GM18861 (cell line): ENCODE data around the gene RAET1L.
"Not testable (repeated sequence)": the region's sequence is repeated elsewhere in the genome, so short reads cannot be mapped to it uniquely, and the experiment has no call there.

Experiments used
- ATAC-seq: cut with Tn5 transposase; IDR thresholded peaks from one replicate; pipeline ENCODE4 v1.9.1; 2021; ENCODE audit not compliant: unreplicated experiment

The RAET1L gene

GRCh38 chr6:149995235-149995750, 30.0 kb downstream of the RAET1L start:
- no peak for ATAC-seq

GRCh38 chr6:149991838-149992237, 33.5 kb downstream of the RAET1L start:
- no peak for ATAC-seq

- ATAC-seq = not testable (repeated sequence)
Measured at GRCh38 chr6:149991472-149991795, 33.9 kb downstream of the RAET1L start.

- ATAC-seq = no peak
Measured at GRCh38 chr6:149990661-149991471, 34.5 kb downstream of the RAET1L start.

- no peak for ATAC-seq
Measured at GRCh38 chr6:149990212-149990660, 35.1 kb downstream of the RAET1L start.

- no peak for ATAC-seq
Measured at GRCh38 chr6:149988550-149989346, 36.6 kb downstream of the RAET1L start.

GRCh38 chr6:149987602-149988107, 37.7 kb downstream of the RAET1L start:
- no peak for ATAC-seq

- no peak for ATAC-seq
Measured at GRCh38 chr6:149985481-149985937, 39.8 kb downstream of the RAET1L start.

- ATAC-seq = no peak
Measured at GRCh38 chr6:149984773-149985172, 40.6 kb downstream of the RAET1L start.

- no peak for ATAC-seq
Measured at GRCh38 chr6:149983145-149983544, 42.2 kb downstream of the RAET1L start.

- no peak for ATAC-seq
Measured at GRCh38 chr6:149979293-149979692, 46.0 kb downstream of the RAET1L start.

GRCh38 chr6:149978610-149979009, 46.7 kb downstream of the RAET1L start:
- ATAC-seq = no peak

- no peak for ATAC-seq
Measured at GRCh38 chr6:149977221-149977620, 48.1 kb downstream of the RAET1L start.

- ATAC-seq = no peak
Measured at GRCh38 chr6:149975400-149975799, 49.9 kb downstream of the RAET1L start.

GRCh38 chr6:149974825-149975224, 50.5 kb downstream of the RAET1L start:
- ATAC-seq = no peak

- ATAC-seq = not testable (repeated sequence)
Measured at GRCh38 chr6:149974394-149974793, 50.9 kb downstream of the RAET1L start.

GRCh38 chr6:149969635-149970034, 55.7 kb downstream of the RAET1L start:
- no peak for ATAC-seq

GRCh38 chr6:149968909-149969308, 56.4 kb downstream of the RAET1L start:
- ATAC-seq = not testable (repeated sequence)
